Progenitor cell of endocrine pancreas (in vitro differentiated cells): ENCODE measurements around the gene DHCR24. TPM values are rescaled to one million over a fixed set of nuclear protein-coding genes. Genes with fewer than 3 reads are reported as not detected.
"Not testable (repeated sequence)": the region's sequence is repeated elsewhere in the genome, so short reads cannot be mapped to it uniquely, and the experiment has no call there.

Source experiments
- DNase-seq: peaks from one replicate; pipeline ENCODE4 v3.0.0; 2021; ENCODE audit warnings: low spot score; ENCODE audit not compliant: unreplicated experiment
- H3K27ac Mint-ChIP-seq: 2 replicates; pipeline ENCODE4 v1.8.0; 2021; ENCODE audit warnings: mild to moderate bottlenecking, moderate library complexity, mixed read lengths
- H3K27me3 Mint-ChIP-seq: 2 replicates; pipeline ENCODE4 v1.8.0; 2021; ENCODE audit warnings: mixed read lengths
- H3K36me3 Mint-ChIP-seq: 2 replicates; pipeline ENCODE4 v1.8.0; 2022; ENCODE audit warnings: mixed read lengths; ENCODE audit not compliant: insufficient read depth
- H3K4me1 Mint-ChIP-seq: 2 replicates; pipeline ENCODE4 v1.8.0; 2021; ENCODE audit warnings: low read depth, mixed read lengths
- H3K4me3 Mint-ChIP-seq: 2 replicates; pipeline ENCODE4 v1.8.0; 2021; ENCODE audit warnings: low read depth, mild to moderate bottlenecking, moderate library complexity, mixed read lengths
- H3K9me3 Mint-ChIP-seq: 2 replicates; pipeline ENCODE4 v1.8.0; 2021; ENCODE audit warnings: low read depth, mixed read lengths
- CTCF ChIP-seq: fragments of 200-600 bp; sonication (generic); IDR thresholded peaks from one replicate; pipeline ENCODE4 v1.5.0; 2021; ENCODE audit warnings: antibody characterized with exemption, mild to moderate bottlenecking; ENCODE audit not compliant: unreplicated experiment
- long read RNA-seq: library from polyadenylated mRNA; unstranded; transcript quantifications from one replicate; pipeline ENCODE4 v2.0.0, GENCODE V29; 2020
- total RNA-seq: library from RNA; stranded (reverse); gene quantifications from 2 replicates; pipeline ENCODE4 v1.2.1, GENCODE V29; 2021

DHCR24 gene
- total RNA-seq, result 217 and 229 TPM in 2 replicates
- long read RNA-seq, full-length matches to known transcripts, result 213 of 323 reads
- long read RNA-seq, partial matches to known transcripts, result 40 of 323 reads
- long read RNA-seq, other reads (novel, unspliced or antisense), result 70 of 323 reads

- Mint-ChIP-seq H3K27ac (peak within 1 kb of the TSS; percentile 96), H3K9me3 (no peaks in the 10 kb centered on the region), H3K4me1 (peaks cover 57% of the 10 kb centered on the region), H3K27me3 (peaks cover under 1% of the 10 kb centered on the region), H3K36me3 (peaks cover 10% of the 10 kb centered on the region), H3K4me3 (peak within 1 kb of the TSS; percentile 93)
- TF ChIP-seq CTCF, result no peak
- DNase-seq, result peak; percentile 62
These were observed at the start of gene DHCR24 for GRCh38 chr1:54886724-54887664. Gene DHCR24, minus strand, starts transcription at chr1:54887195. Its CDS starts 76 bp downstream, at chr1:54887119.

- Mint-ChIP-seq H3K27me3 (peaks cover 20% of the 10 kb centered on the region), H3K36me3 (peaks cover 4% of the 10 kb centered on the region), H3K4me3 (no peak overlapping the region), H3K4me1 (peaks cover 2% of the 10 kb centered on the region), H3K9me3 (peaks cover 10% of the 10 kb centered on the region), H3K27ac (no peak overlapping the region)
- DNase-seq, result no peak
- no peak for TF ChIP-seq CTCF
These were observed 49.8 kb upstream of the DHCR24 start for GRCh38 chr1:54936791-54937190.

DNA sequence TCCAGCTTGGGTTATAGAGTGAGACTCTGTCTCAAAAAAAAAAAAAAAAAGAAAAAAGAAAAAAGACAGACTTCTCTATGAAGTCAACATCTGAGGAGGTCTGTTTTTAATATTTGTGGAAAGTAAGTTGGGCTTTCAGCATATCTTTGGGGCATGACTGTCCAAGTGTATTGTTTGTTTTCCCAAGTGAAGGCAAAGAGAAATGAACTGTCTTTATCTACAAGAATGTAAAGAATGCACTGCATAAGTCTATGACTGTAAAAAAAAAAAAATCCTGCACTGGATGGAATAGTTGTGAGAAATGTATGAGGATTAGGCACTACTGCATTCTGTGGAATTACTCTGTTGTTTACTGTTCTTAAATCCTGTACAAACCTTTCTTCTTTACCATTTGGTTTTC lies 47.9 kb upstream of the DHCR24 start:
- H3K27me3 Mint-ChIP-seq, result peaks cover 14% of the 10 kb centered on the region
- H3K4me1 Mint-ChIP-seq, result peaks cover 2% of the 10 kb centered on the region
- peaks cover 12% of the 10 kb centered on the region for H3K9me3 Mint-ChIP-seq
- DNase-seq, result no peak
- no peak overlapping the region for H3K27ac Mint-ChIP-seq
- TF ChIP-seq CTCF, result no peak
- peaks cover 5% of the 10 kb centered on the region for H3K36me3 Mint-ChIP-seq
- no peak overlapping the region for H3K4me3 Mint-ChIP-seq

DNA sequence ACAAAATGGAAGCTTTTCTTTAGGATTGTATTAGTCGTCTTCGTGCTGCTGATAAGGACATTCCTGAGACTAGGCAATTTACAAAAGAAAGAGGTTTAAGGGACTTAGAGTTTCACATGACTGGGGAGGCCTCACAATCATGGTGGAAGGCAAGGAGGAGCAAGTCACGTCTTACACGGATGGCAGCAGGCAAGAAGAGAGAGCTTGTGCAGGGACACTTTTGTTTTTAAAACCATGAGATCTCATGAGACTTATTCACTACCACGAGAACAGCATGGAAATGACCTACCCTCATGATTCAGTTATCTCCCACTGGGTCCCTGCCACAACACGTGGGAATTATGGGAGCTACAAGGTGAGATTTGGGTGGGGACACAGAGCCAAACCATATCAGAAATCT lies 47.1 kb upstream of the DHCR24 start:
- H3K4me1 Mint-ChIP-seq, H3K4me3 Mint-ChIP-seq, H3K36me3 Mint-ChIP-seq, H3K27ac Mint-ChIP-seq, DNase-seq: not testable (repeated sequence)
- peaks cover 12% of the 10 kb centered on the region for H3K9me3 Mint-ChIP-seq
- peaks cover 14% of the 10 kb centered on the region for H3K27me3 Mint-ChIP-seq

DNA sequence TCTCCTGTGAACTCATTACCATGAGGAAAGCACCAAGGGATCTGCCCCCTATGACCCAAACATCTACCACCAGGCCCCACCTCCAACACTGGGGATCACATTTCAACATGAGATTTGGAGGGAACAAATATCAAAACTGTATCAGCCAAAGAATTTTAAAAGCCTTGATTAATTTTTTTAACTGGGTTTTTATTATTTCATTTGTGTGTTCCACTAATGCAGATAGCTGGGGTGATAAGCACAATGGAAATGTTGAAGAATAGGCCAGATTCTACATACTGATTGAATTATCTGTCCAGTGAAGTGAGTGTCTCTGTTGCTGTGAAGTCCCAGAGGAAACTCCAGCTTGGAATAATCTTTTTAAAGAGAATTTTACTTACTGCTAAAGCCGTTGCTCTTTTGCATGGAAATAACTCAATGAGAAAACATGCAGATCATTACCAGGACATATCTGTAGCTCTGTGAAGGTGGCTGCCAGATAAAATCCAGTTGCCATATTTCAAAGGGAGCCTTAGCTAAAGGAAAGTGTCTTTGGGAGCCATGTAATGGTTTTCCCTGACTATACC lies 44.4 kb upstream of the DHCR24 start:
- no peak for DNase-seq
- Mint-ChIP-seq H3K4me1 (peaks cover 2% of the 10 kb centered on the region), H3K9me3 (peaks cover 12% of the 10 kb centered on the region), H3K27me3 (peaks cover 7% of the 10 kb centered on the region), H3K27ac (no peak overlapping the region), H3K36me3 (peaks cover 5% of the 10 kb centered on the region), H3K4me3 (no peak overlapping the region)
- TF ChIP-seq CTCF, result no peak
